SK-N-SH (cell line): ENCODE measurements around the gene RHOT2. TPM values are rescaled to one million over a fixed set of nuclear protein-coding genes. Genes with fewer than 3 reads are reported as not detected.

Source experiments
- CTCF ChIA-PET: fragments of 300-600, 350-600 bp; formaldehyde crosslinking; extraction: SDS; loops from one replicate; lab custom pipeline; 2021; lab: Yijun Ruan, JAX
- POLR2A ChIA-PET: fragments of 350-600 bp; sonication (Branson Sonifier 250); formaldehyde crosslinking; extraction: SDS; loops from one replicate; lab custom pipeline; 2020; ENCODE audit warnings: antibody characterized with exemption, inconsistent platforms; lab: Yijun Ruan, JAX
- DNase-seq: peaks from one replicate; pipeline ENCODE4 v3.0.0; 2012
- H2AFZ ChIP-seq: fragments of 200-600 bp; sonication (generic); 2 replicates; pipeline ENCODE4 v1.8.1; 2016; ENCODE audit warnings: antibody characterized with exemption, mild to moderate bottlenecking, low read depth
- H3F3A ChIP-seq: fragments of 200-600 bp; sonication (generic); replicated peaks from 2 replicates; pipeline ENCODE3; 2016; ENCODE audit warnings: antibody characterized with exemption, mild to moderate bottlenecking; ENCODE audit not compliant: insufficient read depth
- H3K27ac ChIP-seq, 2 experiments: fragments of 200-500 bp in 1 of 2; fragments of 200-600 bp in 1 of 2; sonication (Bioruptor generic) in 1 of 2; sonication (generic), shearing (Covaris generic) in 1 of 2; 2 replicates each; pipeline versions ENCODE4 v1.5.1 to v1.6.1; 2014 to 2016; ENCODE audit warnings: low read depth in 2 of 2, inconsistent platforms in 1 of 2, low read length in 1 of 2, mild to moderate bottlenecking in 1 of 2, mixed read lengths in 1 of 2
- H3K27me3 ChIP-seq: fragments of 200-600 bp; sonication (generic), shearing (Covaris generic); 2 replicates; pipeline ENCODE4 v1.6.1; 2016; ENCODE audit warnings: mixed run types; ENCODE audit not compliant: insufficient read depth
- H3K36me3 ChIP-seq, 2 experiments: fragments of 200-500 bp in 1 of 2; fragments of 200-600 bp in 1 of 2; sonication (Bioruptor generic) in 1 of 2; sonication (generic) in 1 of 2; replicated peaks in 1 of 2; 2 replicates each; pipeline versions ENCODE3 to v1.5.1; 2014 to 2016; ENCODE audit warnings: low read length in 1 of 2, mild to moderate bottlenecking in 1 of 2; ENCODE audit not compliant: insufficient read depth in 2 of 2, control insufficient read depth in 1 of 2
- H3K4me1 ChIP-seq, 2 experiments: fragments of 200-500 bp in 1 of 2; fragments of 200-600 bp in 1 of 2; sonication (Bioruptor generic) in 1 of 2; sonication (generic), shearing (Covaris generic) in 1 of 2; 2 replicates each; pipeline versions ENCODE4 v1.5.1 to v1.6.1; 2014 to 2016; ENCODE audit warnings: low read depth in 1 of 2, low read length in 1 of 2, mixed run types in 1 of 2; ENCODE audit not compliant: insufficient read depth in 2 of 2, control insufficient read depth in 1 of 2
- H3K4me2 ChIP-seq: fragments of 200-600 bp; sonication (generic), shearing (Covaris generic); 2 replicates; pipeline ENCODE4 v1.6.1; 2017; ENCODE audit warnings: mixed run types
- H3K4me3 ChIP-seq, 2 experiments: fragments of 200-500 bp in 1 of 2; fragments of 200-600 bp in 1 of 2; sonication (Bioruptor generic) in 1 of 2; sonication (generic), shearing (Covaris generic) in 1 of 2; 2 replicates each; pipeline versions ENCODE4 v1.5.1 to v1.8.1; 2014 to 2016; ENCODE audit warnings: low read depth in 2 of 2, inconsistent platforms in 1 of 2, low read length in 1 of 2, mild to moderate bottlenecking in 1 of 2, mixed read lengths in 1 of 2, moderate library complexity in 1 of 2
- H3K79me2 ChIP-seq: fragments of 200-600 bp; sonication (generic); 2 replicates; pipeline ENCODE4 v1.8.1; 2017; ENCODE audit warnings: mild to moderate bottlenecking; ENCODE audit not compliant: insufficient read depth
- H3K9ac ChIP-seq: fragments of 200-600 bp; sonication (generic); 2 replicates; pipeline ENCODE4 v1.6.1; 2017; ENCODE audit warnings: mixed run types
- H3K9me2 ChIP-seq: fragments of 200-600 bp; sonication (generic); 2 replicates; pipeline ENCODE4 v1.6.1; 2017; ENCODE audit warnings: mixed run types
- H3K9me3 ChIP-seq: fragments of 200-600 bp; sonication (generic); 2 replicates; pipeline ENCODE4 v1.6.1; 2017; ENCODE audit warnings: mixed run types, mild to moderate bottlenecking, moderate library complexity
- H4K20me1 ChIP-seq: fragments of 200-600 bp; sonication (generic); 2 replicates; pipeline ENCODE4 v1.6.1; 2017; ENCODE audit warnings: mild to moderate bottlenecking, mixed run types; ENCODE audit not compliant: insufficient read depth
- FOSL2 ChIP-seq: IDR thresholded peaks from 2 replicates; pipeline ENCODE4 v1.4.0; 2012; ENCODE audit warnings: low read depth, mild to moderate bottlenecking, moderate library complexity, borderline replicate concordance
- JUND ChIP-seq: IDR thresholded peaks from 2 replicates; pipeline ENCODE4 v1.4.0; 2012
- NFIC ChIP-seq: IDR thresholded peaks from 2 replicates; pipeline ENCODE4 v1.4.0; 2012; ENCODE audit warnings: borderline replicate concordance
- POLR2AphosphoS5 ChIP-seq: IDR thresholded peaks from 2 replicates; pipeline ENCODE4 v1.6.1; 2012; ENCODE audit warnings: low read depth, low read length
- RCOR1 ChIP-seq: fragments of 150-350 bp; IDR thresholded peaks from 2 replicates; pipeline ENCODE4 v1.6.1; 2017; ENCODE audit warnings: antibody characterized with exemption, low read length
- SMC3 ChIP-seq: IDR thresholded peaks from 2 replicates; pipeline ENCODE4 v1.6.1; 2012; ENCODE audit warnings: low read depth, low read length, improper control_type of control experiment
- TCF12 ChIP-seq: IDR thresholded peaks from 2 replicates; pipeline ENCODE4 v1.4.0; 2012
- WGBS: methylation state at CpG from one replicate; pipeline ENCODE4 v1.1.6; 2017; ENCODE audit warnings: low lambda C conversion rate; 5-methylcytosine and 5-hydroxymethylcytosine counted together
- polyA plus RNA-seq, 3 experiments: library from polyadenylated mRNA; depleted of rRNA; stranded (reverse); fragments of >200 nt; gene quantifications; 2 replicates each; pipeline ENCODE4 v1.2.3, GENCODE V29; 2012
- TF ChIP-seq, protein P1 (sequence below): IDR thresholded peaks from 2 replicates; pipeline ENCODE4 v1.6.1; 2012; ENCODE audit warnings: mild to moderate bottlenecking, low read depth, low read length, moderate library complexity
- TF ChIP-seq, protein P2 (sequence below): IDR thresholded peaks from 2 replicates; pipeline ENCODE4 v1.4.0; 2012; ENCODE audit warnings: low read depth
- TF ChIP-seq, protein P3 (sequence below): IDR thresholded peaks from 2 replicates; pipeline ENCODE4 v1.4.0; 2012; ENCODE audit warnings: low read depth, borderline replicate concordance

The RHOT2 gene
- polyA plus RNA-seq, 1 of the 3 experiments (the other 2 are of a cell fraction): 229 TPM

DNA sequence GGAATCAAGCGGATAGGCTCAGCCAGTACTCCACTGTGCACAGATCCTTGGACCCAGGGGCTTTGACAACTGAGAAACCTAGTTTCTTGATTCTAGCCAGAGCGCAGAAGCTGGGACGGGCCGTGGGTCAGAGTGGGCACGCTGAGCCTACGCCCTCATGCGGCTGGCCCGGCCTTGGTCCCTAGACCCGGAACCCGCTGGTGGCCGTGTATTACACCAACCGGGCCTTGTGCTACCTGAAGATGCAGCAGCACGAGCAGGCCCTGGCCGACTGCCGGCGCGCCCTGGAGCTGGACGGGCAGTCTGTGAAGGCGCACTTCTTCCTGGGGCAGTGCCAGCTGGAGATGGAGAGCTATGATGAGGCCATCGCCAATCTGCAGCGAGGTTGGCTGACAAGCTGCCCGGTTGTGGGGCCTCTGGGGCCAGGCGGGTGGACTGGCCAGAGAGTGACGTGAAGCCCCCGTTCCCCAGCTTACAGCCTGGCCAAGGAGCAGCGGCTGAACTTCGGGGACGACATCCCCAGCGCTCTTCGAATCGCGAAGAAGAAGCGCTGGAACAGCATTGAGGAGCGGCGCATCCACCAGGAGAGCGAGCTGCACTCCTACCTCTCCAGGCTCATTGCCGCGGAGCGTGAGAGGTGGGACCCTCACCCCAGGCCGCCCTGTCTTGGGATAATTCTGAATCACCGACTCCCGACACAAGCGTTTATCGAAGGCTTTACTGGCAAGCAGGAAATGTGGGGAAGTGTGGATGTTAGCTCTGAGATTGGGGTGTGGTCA is 13.2 kb downstream of the RHOT2 start:
- TF ChIP-seq POLR2AphosphoS5: peak; percentile 22
- no peak for TF ChIP-seq FOSL2
- no peak for TF ChIP-seq TCF12
- TF ChIP-seq, protein P1, sequence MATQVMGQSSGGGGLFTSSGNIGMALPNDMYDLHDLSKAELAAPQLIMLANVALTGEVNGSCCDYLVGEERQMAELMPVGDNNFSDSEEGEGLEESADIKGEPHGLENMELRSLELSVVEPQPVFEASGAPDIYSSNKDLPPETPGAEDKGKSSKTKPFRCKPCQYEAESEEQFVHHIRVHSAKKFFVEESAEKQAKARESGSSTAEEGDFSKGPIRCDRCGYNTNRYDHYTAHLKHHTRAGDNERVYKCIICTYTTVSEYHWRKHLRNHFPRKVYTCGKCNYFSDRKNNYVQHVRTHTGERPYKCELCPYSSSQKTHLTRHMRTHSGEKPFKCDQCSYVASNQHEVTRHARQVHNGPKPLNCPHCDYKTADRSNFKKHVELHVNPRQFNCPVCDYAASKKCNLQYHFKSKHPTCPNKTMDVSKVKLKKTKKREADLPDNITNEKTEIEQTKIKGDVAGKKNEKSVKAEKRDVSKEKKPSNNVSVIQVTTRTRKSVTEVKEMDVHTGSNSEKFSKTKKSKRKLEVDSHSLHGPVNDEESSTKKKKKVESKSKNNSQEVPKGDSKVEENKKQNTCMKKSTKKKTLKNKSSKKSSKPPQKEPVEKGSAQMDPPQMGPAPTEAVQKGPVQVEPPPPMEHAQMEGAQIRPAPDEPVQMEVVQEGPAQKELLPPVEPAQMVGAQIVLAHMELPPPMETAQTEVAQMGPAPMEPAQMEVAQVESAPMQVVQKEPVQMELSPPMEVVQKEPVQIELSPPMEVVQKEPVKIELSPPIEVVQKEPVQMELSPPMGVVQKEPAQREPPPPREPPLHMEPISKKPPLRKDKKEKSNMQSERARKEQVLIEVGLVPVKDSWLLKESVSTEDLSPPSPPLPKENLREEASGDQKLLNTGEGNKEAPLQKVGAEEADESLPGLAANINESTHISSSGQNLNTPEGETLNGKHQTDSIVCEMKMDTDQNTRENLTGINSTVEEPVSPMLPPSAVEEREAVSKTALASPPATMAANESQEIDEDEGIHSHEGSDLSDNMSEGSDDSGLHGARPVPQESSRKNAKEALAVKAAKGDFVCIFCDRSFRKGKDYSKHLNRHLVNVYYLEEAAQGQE: no peak
- TF ChIP-seq RCOR1: no peak
- Histone ChIP-seq H3K4me1 (peaks cover 8 to 56% of the 10 kb centered on the region in 2 experiments; a peak in 2 of 4 replicates), H3K9ac (peak overlapping the region; percentile 80), H3F3A (peaks cover 10% of the 10 kb centered on the region), H3K27ac (peak overlapping the region; percentile 86 to 98; a peak in 3 of 4 replicates), H3K9me2 (no peaks in the 10 kb centered on the region), H3K4me3 (peak overlapping the region; percentile 78 to 96), H3K9me3 (no peaks in the 10 kb centered on the region), H3K36me3 (peaks cover 13 to 30% of the 10 kb centered on the region in 2 experiments), H2AFZ (no peak overlapping the region), H3K4me2 (peak overlapping the region; percentile 90), H4K20me1 (peaks cover 23% of the 10 kb centered on the region), H3K27me3 (no peaks in the 10 kb centered on the region), H3K79me2 (peaks cover 37% of the 10 kb centered on the region)
- ChIA-PET POLR2A (interaction anchor here (0.9 to 2.2 kb wide), 6 partner anchors 8 to 39 kb away, joined by 3 to 12 read pairs (median 4); partner anchors contain the start of genes RHOT2, WDR24 and WDR90), CTCF (interaction anchor here (0.8 to 3.8 kb wide), 8 partner anchors 8 to 92 kb away, joined by 3 to 20 read pairs (median 7); partner anchors contain the start of genes ANTKMT, METRN, RHOT2 and WDR24)
- DNase-seq: no peak
- 42% methylated on average over 42 of the region's 44 CpGs for WGBS

DNA sequence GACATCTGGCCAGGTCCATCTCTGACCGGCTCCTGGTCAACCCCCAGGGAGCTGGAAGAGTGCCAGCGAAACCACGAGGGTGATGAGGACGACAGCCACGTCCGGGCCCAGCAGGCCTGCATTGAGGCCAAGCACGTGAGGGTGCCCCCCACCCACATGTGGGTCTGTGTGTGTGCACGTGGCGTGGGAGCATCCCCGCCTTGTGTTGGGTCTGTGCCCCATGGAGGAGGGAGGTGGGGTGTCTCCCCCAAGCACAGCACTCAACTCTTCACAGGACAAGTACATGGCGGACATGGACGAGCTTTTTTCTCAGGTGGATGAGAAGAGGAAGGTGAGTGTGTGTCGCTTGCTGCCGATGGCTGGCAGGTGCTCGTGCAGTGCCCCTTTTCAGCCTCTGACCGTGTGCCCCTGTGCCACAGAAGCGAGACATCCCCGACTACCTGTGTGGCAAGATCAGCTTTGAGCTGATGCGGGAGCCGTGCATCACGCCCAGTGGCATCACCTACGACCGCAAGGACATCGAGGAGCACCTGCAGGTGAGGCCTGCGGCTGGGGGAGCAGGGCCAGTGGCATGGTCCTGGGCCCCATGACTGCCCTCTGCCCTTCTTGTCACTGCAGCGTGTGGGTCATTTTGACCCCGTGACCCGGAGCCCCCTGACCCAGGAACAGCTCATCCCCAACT is 14.0 kb downstream of the RHOT2 start:
- Histone ChIP-seq H2AFZ (no peak overlapping the region), H3K4me1 (peaks cover 8 to 56% of the 10 kb centered on the region in 2 experiments; a peak in 2 of 4 replicates), H3K36me3 (peaks cover 13 to 35% of the 10 kb centered on the region in 2 experiments), H4K20me1 (peaks cover 23% of the 10 kb centered on the region), H3K9me3 (no peaks in the 10 kb centered on the region), H3K79me2 (peaks cover 37% of the 10 kb centered on the region), H3K4me2 (peak overlapping the region; percentile 90), H3F3A (peaks cover 10% of the 10 kb centered on the region), H3K27me3 (no peaks in the 10 kb centered on the region)
- POLR2A ChIA-PET: interaction anchor here (1.0 to 2.2 kb wide), 3 partner anchors 8 to 15 kb away, joined by 3 to 12 read pairs (median 4); partner anchors contain the start of genes RHOT2 and WDR24
- WGBS: 53% methylated on average over 9 of the region's 28 CpGs
- TF ChIP-seq NFIC: peak; percentile 62; the same call in 1 of the 2 replicates
- TF ChIP-seq, protein P2, sequence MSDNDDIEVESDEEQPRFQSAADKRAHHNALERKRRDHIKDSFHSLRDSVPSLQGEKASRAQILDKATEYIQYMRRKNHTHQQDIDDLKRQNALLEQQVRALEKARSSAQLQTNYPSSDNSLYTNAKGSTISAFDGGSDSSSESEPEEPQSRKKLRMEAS: peak; percentile 38; the same call in 1 of the 2 replicates
- TF ChIP-seq SMC3: no peak
- TF ChIP-seq, protein P1: no peak
- TF ChIP-seq, protein P3, sequence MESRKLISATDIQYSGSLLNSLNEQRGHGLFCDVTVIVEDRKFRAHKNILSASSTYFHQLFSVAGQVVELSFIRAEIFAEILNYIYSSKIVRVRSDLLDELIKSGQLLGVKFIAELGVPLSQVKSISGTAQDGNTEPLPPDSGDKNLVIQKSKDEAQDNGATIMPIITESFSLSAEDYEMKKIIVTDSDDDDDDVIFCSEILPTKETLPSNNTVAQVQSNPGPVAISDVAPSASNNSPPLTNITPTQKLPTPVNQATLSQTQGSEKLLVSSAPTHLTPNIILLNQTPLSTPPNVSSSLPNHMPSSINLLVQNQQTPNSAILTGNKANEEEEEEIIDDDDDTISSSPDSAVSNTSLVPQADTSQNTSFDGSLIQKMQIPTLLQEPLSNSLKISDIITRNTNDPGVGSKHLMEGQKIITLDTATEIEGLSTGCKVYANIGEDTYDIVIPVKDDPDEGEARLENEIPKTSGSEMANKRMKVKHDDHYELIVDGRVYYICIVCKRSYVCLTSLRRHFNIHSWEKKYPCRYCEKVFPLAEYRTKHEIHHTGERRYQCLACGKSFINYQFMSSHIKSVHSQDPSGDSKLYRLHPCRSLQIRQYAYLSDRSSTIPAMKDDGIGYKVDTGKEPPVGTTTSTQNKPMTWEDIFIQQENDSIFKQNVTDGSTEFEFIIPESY: 0 out of 2 replicates have a peak, but pooled peaks have one; percentile 19
- 0 out of 2 replicates have a peak, but pooled peaks have one; percentile 3 for TF ChIP-seq JUND
- 0 out of 2 replicates have a peak, but pooled peaks have one; percentile 10 for TF ChIP-seq TCF12
- TF ChIP-seq, all 33 proteins: peak for 5
- peak overlapping the region; percentile 78 to 96 for H3K4me3 ChIP-seq
- H3K27ac ChIP-seq: no peak overlapping the region; a peak in 1 of 4 replicates
- no peak for DNase-seq
- H3K9me2 ChIP-seq: no peaks in the 10 kb centered on the region
- CTCF ChIA-PET: interaction anchor here (0.6 to 3.8 kb wide), 8 partner anchors 8 to 59 kb away, joined by 3 to 20 read pairs (median 7); partner anchors contain the start of genes CIAO3, METRN, RHOT2 and WDR24
- peak overlapping the region; percentile 80; the same call in 1 of the 2 replicates for H3K9ac ChIP-seq
